ENCODE measurements around the gene TUBB4A.
A peak's percentile ranks its signal among the peaks of the same experiment; 100 is the strongest.

Gene TUBB4A

GRCh38 chr19:6483235-6483634 lies 18.9 kb downstream of the TUBB4A start:
- Mint-ChIP-seq H3K27me3 (ENCODE audit: low read depth, poor library complexity) (peaks cover 48% of the 10 kb centered on the region), H3K27ac (no peak overlapping the region), H3K36me3 (ENCODE audit: low read depth) (no peaks in the 10 kb centered on the region), H3K9me3 (no peaks in the 10 kb centered on the region), H3K4me3 (no peak overlapping the region), H3K4me1 (peaks cover 14% of the 10 kb centered on the region)
- TF ChIP-seq CTCF (IDR thresholded peaks at IDR 0.05) = no peak
- DNase-seq = no peak

- Mint-ChIP-seq H3K9me3 (no peaks in the 10 kb centered on the region), H3K4me1 (peaks cover 14% of the 10 kb centered on the region), H3K36me3 (ENCODE audit: low read depth) (no peaks in the 10 kb centered on the region), H3K4me3 (no peak overlapping the region), H3K27ac (no peak overlapping the region), H3K27me3 (ENCODE audit: low read depth, poor library complexity) (peaks cover 42% of the 10 kb centered on the region)
- no peak for TF ChIP-seq CTCF (IDR thresholded peaks at IDR 0.05)
- no peak for DNase-seq
Measured at GRCh38 chr19:6482343-6482686, 19.8 kb downstream of the TUBB4A start.

GRCh38 chr19:6481541-6482342 lies 20.4 kb downstream of the TUBB4A start, which contains the start of gene DENND1C:
Gene DENND1C (minus strand): TSS chr19:6481787. CDS start chr19:6481695, 92 bp downstream.
- Mint-ChIP-seq H3K9me3 (no peaks in the 10 kb centered on the region), H3K27ac (no peak within 1 kb of the TSS), H3K4me3 (no peak within 1 kb of the TSS), H3K4me1 (peaks cover 14% of the 10 kb centered on the region), H3K36me3 (ENCODE audit: low read depth) (no peaks in the 10 kb centered on the region), H3K27me3 (ENCODE audit: low read depth, poor library complexity) (peaks cover 43% of the 10 kb centered on the region)
- TF ChIP-seq CTCF (IDR thresholded peaks at IDR 0.05) = peak; percentile 52
- DNase-seq = peak; percentile 55

- H3K4me3 Mint-ChIP-seq = no peak overlapping the region
- no peaks in the 10 kb centered on the region for H3K36me3 Mint-ChIP-seq (ENCODE audit: low read depth)
- no peak for TF ChIP-seq CTCF (IDR thresholded peaks at IDR 0.05)
- no peak overlapping the region for H3K27ac Mint-ChIP-seq
- peaks cover 48% of the 10 kb centered on the region for H3K27me3 Mint-ChIP-seq (ENCODE audit: low read depth, poor library complexity)
- peaks cover 14% of the 10 kb centered on the region for H3K4me1 Mint-ChIP-seq
- H3K9me3 Mint-ChIP-seq = no peaks in the 10 kb centered on the region
- no peak for DNase-seq
Measured at GRCh38 chr19:6480848-6481415, 21.2 kb downstream of the TUBB4A start.

- TF ChIP-seq CTCF (IDR thresholded peaks at IDR 0.05) = no peak
- DNase-seq = no peak
- Mint-ChIP-seq H3K36me3 (ENCODE audit: low read depth) (no peaks in the 10 kb centered on the region), H3K27ac (no peak overlapping the region), H3K9me3 (no peaks in the 10 kb centered on the region), H3K4me1 (peaks cover 14% of the 10 kb centered on the region), H3K27me3 (ENCODE audit: low read depth, poor library complexity) (peaks cover 58% of the 10 kb centered on the region), H3K4me3 (no peak overlapping the region)
Measured at GRCh38 chr19:6479836-6480398, 22.2 kb downstream of the TUBB4A start.
